Spleen (tissue), 11 donors: Measurements from ENCODE around the gene PDLIM5. TPM values are rescaled to one million over a fixed set of nuclear protein-coding genes. Genes with fewer than 3 reads are reported as not detected.

Experiments
- DNase-seq: peaks from one replicate; pipeline ENCODE4 v3.0.0-alpha.2; 2020
- H3K27ac ChIP-seq, 8 donors: fragments of 200-600 bp; sonication (generic) in 7 of 8; 1 replicate in 4 of 8; 2 replicates in 4 of 8; pipeline versions ENCODE4 v1.5.0 to v1.8.0; 2016 to 2021; ENCODE audit warnings: inconsistent platforms in 4 of 8, mild to moderate bottlenecking in 4 of 8, moderate library complexity in 1 of 8
- H3K27me3 ChIP-seq, 7 donors: fragments of 200-600 bp; sonication (generic) in 6 of 7; replicated peaks in 1 of 7; 1 replicate in 4 of 7; 2 replicates in 3 of 7; pipeline versions ENCODE4 v1.5.0 to v1.8.0; 2016 to 2021; ENCODE audit warnings: inconsistent platforms in 3 of 7, mild to moderate bottlenecking in 1 of 7
- H3K36me3 ChIP-seq, 6 donors: fragments of 200-600 bp; sonication (generic) in 5 of 6; 1 replicate in 4 of 6; 2 replicates in 2 of 6; pipeline versions ENCODE4 v1.5.0 to v1.8.0; 2016 to 2021; ENCODE audit warnings: inconsistent platforms in 2 of 6
- H3K4me1 ChIP-seq, 6 donors: fragments of 200-600 bp; sonication (generic) in 5 of 6; 1 replicate in 3 of 6; 2 replicates in 3 of 6; pipeline versions ENCODE4 v1.5.0 to v1.8.0; 2016 to 2021; ENCODE audit warnings: inconsistent platforms in 3 of 6
- H3K4me3 ChIP-seq, 8 donors: fragments of 200-600 bp; sonication (generic) in 7 of 8; 1 replicate in 4 of 8; 2 replicates in 4 of 8; pipeline versions ENCODE4 v1.5.0 to v1.8.0; 2016 to 2021; ENCODE audit warnings: inconsistent platforms in 4 of 8, mild to moderate bottlenecking in 4 of 8, moderate library complexity in 2 of 8
- H3K9me3 ChIP-seq, 8 donors: fragments of 200-600 bp; sonication (generic) in 7 of 8; 1 replicate in 4 of 8; 2 replicates in 4 of 8; pipeline versions ENCODE4 v1.5.0 to v1.8.0; 2016 to 2021; ENCODE audit warnings: inconsistent platforms in 4 of 8
- POLR2A ChIP-seq, 3 donors: fragments of 450-650 bp; IDR thresholded peaks; one replicate each; pipeline ENCODE4 v1.5.1; 2017; ENCODE audit warnings: antibody characterized with exemption in 3 of 3, mild to moderate bottlenecking in 1 of 3
- POLR2AphosphoS5 ChIP-seq, 3 donors: sonication (generic); formaldehyde crosslinking; IDR thresholded peaks; one replicate each; pipeline ENCODE4 v1.5.1; 2017; ENCODE audit warnings: antibody characterized with exemption in 3 of 3
- WGBS, 5 donors: extraction: QIAGEN DNeasy Blood & Tissue Kit in 3 of 5; methylation state at CpG; one replicate each; pipeline versions ENCODE4 v1.1.5 to v1.1.7; 2013 to 2018; 5-methylcytosine and 5-hydroxymethylcytosine counted together
- intact Hi-C: fragments of 100-400 bp; cut with DNase I; formaldehyde crosslinking; loops from one replicate; pipeline ENCODE4 v1.15.0; 2023; ENCODE audit warnings: low total_unique reads
- polyA plus RNA-seq, 3 donors: library from polyadenylated mRNA; stranded (reverse); fragments of 200-250 nt; gene quantifications; one replicate each; pipeline ENCODE4 v1.2.1, GENCODE V29; 2013
- total RNA-seq, 7 donors: library from RNA; depleted of rRNA in 3 of 7; stranded (reverse); fragments of >200 nt in 3 of 7; fragmentation: NEBNext Ultra II Directional in 4 of 7; extraction: Animal tissue kit (Norgen Biotek cat#: 25700) in 4 of 7; gene quantifications; one replicate each; pipeline versions ENCODE4 v1.1.0 to v1.2.1, GENCODE V29; 2016 to 2021
- TF ChIP-seq, protein P1 (sequence below), 11 experiments: fragments of 200-600 bp in 7 of 11; fragments of 450-650 bp in 4 of 11; sonication (generic) in 4 of 11; IDR thresholded peaks in 8 of 11; conservative IDR thresholded peaks in 3 of 11; 1 replicate in 7 of 11; 2 replicates in 4 of 11; pipeline versions ENCODE4 v1.4.0 to v1.8.0; 2016 to 2021; ENCODE audit warnings: antibody characterized with exemption in 11 of 11, inconsistent platforms in 4 of 11, mild to moderate bottlenecking in 1 of 11
- donor health status: healthy with polysubstance abuse.
- donor health status: DM: no; HTN: no; CAD: no; lungs with moderate emphysema.
- donor health status: DM: no; HTN: no; CAD: no.
- donor health status: Bipolar disorder and iron deficiency.
- donor health status: healthy.
- donor health status: DM: no; HTN: no; CAD: no.
- donor health status: DM: yes; HTN: yes; CAD: no.

PDLIM5 gene
- total and polyA plus RNA-seq, 10 donors = 9.4 to 182 (median 74.9) TPM

DNA sequence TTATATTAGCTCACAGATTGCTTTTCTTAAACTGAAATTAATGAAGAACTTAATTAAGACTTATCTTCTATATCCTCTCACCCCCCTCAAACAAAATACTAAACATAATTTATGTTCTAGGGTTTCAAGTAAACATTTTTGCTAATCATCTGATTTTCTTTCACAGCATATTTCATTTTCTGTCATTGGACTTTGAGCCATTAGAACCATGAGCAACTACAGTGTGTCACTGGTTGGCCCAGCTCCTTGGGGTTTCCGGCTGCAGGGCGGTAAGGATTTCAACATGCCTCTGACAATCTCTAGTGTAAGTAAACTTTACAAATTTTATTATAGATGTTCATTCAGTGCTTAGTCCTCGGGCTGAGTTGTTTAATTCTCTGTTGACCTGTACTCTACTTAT, 3.3 kb downstream of the PDLIM5 start:
- H3K36me3 ChIP-seq = peaks cover 0 to 23% (median 8%) of the 10 kb centered on the region in 6 donors
- H3K4me1 ChIP-seq = peaks cover 21 to 81% (median 31%) of the 10 kb centered on the region in 6 donors
- no peak overlapping the region for H3K4me3 ChIP-seq
- peak overlapping the region in 2 of 8 donors; percentile 39 to 96 for H3K27ac ChIP-seq
- DNase-seq = no peak
- no peaks in the 10 kb centered on the region for H3K9me3 ChIP-seq
- 68 to 88% (median 83%) methylated on average over 3 of the region's 3 CpGs for WGBS, 5 donors
- intact Hi-C loops = no loop called here
- TF ChIP-seq POLR2A (IDR thresholded peaks at IDR 0.05) (no peak), POLR2AphosphoS5 (IDR thresholded peaks at IDR 0.05) (no peak)
- TF ChIP-seq, protein P1, sequence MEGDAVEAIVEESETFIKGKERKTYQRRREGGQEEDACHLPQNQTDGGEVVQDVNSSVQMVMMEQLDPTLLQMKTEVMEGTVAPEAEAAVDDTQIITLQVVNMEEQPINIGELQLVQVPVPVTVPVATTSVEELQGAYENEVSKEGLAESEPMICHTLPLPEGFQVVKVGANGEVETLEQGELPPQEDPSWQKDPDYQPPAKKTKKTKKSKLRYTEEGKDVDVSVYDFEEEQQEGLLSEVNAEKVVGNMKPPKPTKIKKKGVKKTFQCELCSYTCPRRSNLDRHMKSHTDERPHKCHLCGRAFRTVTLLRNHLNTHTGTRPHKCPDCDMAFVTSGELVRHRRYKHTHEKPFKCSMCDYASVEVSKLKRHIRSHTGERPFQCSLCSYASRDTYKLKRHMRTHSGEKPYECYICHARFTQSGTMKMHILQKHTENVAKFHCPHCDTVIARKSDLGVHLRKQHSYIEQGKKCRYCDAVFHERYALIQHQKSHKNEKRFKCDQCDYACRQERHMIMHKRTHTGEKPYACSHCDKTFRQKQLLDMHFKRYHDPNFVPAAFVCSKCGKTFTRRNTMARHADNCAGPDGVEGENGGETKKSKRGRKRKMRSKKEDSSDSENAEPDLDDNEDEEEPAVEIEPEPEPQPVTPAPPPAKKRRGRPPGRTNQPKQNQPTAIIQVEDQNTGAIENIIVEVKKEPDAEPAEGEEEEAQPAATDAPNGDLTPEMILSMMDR (IDR thresholded peaks at IDR 0.05 in 8 of 11, conservative IDR thresholded peaks at IDR 0.05 in 3 of 11) = no peak
- H3K27me3 ChIP-seq = peaks cover 0 to 10% (median 0%) of the 10 kb centered on the region in 7 donors

DNA sequence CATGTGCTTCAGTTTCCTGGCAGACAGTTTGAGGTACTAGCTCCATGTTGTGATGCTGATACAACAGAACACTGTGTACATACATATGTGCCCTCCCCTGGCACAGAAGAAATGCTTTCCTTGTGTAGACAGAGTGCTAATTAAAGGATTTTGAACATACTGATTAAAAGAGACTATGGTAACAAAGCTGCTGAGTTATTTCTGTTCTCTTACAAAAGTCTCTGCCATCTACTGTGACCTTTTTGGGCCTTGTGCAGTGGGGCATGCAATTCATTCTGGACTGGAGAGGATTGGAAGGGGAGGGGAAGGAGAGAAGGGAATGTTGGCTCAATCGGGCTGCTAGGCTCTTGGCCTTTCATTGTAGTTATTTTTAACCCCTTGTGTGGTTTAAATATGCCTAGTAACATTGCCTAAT, 6.0 kb downstream of the PDLIM5 start:
- H3K27ac ChIP-seq = peak overlapping the region in 3 of 8 donors; percentile 8 to 22 (median 8)
- H3K27me3 ChIP-seq = no peaks in the 10 kb centered on the region
- WGBS, 5 donors = 21 to 54% (median 49%) methylated on average over 1 of the region's 1 CpG
- H3K4me3 ChIP-seq = no peak overlapping the region
- H3K36me3 ChIP-seq = peaks cover 0 to 23% (median 8%) of the 10 kb centered on the region in 6 donors
- peak in 1 of 3 donors; percentile 9 for TF ChIP-seq POLR2AphosphoS5 (IDR thresholded peaks at IDR 0.05)
- no peak for TF ChIP-seq POLR2A (IDR thresholded peaks at IDR 0.05)
- no peak for DNase-seq
- intact Hi-C loops = no loop called here
- no peaks in the 10 kb centered on the region for H3K9me3 ChIP-seq
- H3K4me1 ChIP-seq = peaks cover 16 to 72% (median 22%) of the 10 kb centered on the region in 6 donors

DNA sequence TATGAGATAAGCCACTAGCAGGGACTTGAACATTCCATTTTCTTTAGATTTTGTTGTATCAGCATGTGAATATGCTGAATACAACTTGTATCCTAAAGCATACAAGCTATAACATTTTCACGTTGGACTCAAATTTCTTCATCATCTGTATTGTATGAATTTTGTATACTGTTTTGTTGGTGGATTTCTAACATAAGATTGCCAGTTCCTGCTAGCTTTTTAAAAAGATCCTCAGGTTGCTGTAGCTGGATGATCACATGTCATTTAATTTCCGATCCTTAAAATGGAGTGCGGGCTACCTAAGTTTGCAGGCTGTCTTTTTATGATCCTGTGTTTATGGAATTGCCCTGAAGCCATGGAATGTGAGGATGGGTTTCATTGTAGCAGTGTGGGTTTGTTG, 6.9 kb downstream of the PDLIM5 start:
- Histone ChIP-seq H3K27me3 (no peaks in the 10 kb centered on the region), H3K9me3 (no peaks in the 10 kb centered on the region), H3K36me3 (peaks cover 0 to 23% (median 8%) of the 10 kb centered on the region in 6 donors), H3K27ac (no peak overlapping the region), H3K4me1 (peaks cover 12 to 62% (median 14%) of the 10 kb centered on the region in 6 donors), H3K4me3 (no peak overlapping the region)
- intact Hi-C loops = no loop called here
- DNase-seq = no peak
- 87 to 92% (median 88%) methylated on average over 3 of the region's 3 CpGs for WGBS, 5 donors
- TF ChIP-seq POLR2AphosphoS5 (IDR thresholded peaks at IDR 0.05) (no peak), POLR2A (IDR thresholded peaks at IDR 0.05) (no peak)
- TF ChIP-seq, protein P1 (IDR thresholded peaks at IDR 0.05 in 8 of 11, conservative IDR thresholded peaks at IDR 0.05 in 3 of 11) = no peak

DNA sequence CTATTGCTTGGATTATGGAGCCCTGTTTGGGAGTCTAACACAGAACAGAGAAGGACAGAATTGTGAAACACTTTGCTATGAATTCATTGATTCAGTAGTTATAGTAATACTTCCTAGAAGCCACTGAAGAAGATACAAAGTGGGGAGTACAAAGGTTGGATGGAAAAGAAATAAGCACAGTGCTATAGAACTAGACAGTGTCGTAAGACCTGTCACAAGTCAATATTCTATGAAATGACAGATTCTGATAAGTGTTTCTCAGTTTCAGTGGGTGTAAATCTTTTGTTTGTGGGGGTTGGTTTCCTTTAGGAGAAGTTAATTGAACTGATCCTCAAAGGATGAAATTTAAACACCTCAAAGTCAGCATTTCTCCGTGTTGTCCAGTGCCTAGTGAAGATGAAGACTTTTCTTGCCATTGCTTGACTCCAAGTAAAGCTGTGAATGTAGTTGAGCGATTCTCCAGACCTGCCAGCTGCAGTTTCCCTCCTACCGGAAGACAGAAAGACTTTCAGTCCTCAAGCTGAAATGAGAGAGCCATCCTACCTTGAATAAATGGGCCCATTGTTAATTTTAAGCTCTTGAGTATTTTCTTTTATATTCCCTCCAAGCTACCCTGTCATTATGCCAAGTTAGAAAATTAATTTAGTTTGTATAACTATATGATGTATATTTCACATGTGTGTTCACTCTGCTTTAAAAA, 7.9 kb downstream of the PDLIM5 start:
- no peak for DNase-seq
- Histone ChIP-seq H3K4me1 (peaks cover 4 to 53% (median 11%) of the 10 kb centered on the region in 6 donors), H3K27ac (no peak overlapping the region), H3K9me3 (no peaks in the 10 kb centered on the region), H3K4me3 (no peak overlapping the region), H3K36me3 (peaks cover 0 to 23% (median 8%) of the 10 kb centered on the region in 6 donors), H3K27me3 (no peaks in the 10 kb centered on the region)
- intact Hi-C loops = loop anchor here (10.0 kb wide), 1 partner anchor 115 kb away; no protein-coding TSS in a partner anchor
- TF ChIP-seq POLR2AphosphoS5 (IDR thresholded peaks at IDR 0.05) (no peak), POLR2A (IDR thresholded peaks at IDR 0.05) (no peak)
- TF ChIP-seq, protein P1 (IDR thresholded peaks at IDR 0.05 in 8 of 11, conservative IDR thresholded peaks at IDR 0.05 in 3 of 11) = no peak
- WGBS, 5 donors = 85 to 97% (median 93%) methylated on average over 4 of the region's 4 CpGs
